Stimulated activated CD8-positive, alpha-beta memory T cell treated with anti-CD3 and anti-CD28 coated beads, Interleukin-4, amount 100 ng/mL, for 4 hours (primary cell): ENCODE measurements around the gene SPNS1.
A peak's percentile ranks its signal among the peaks of the same experiment; 100 is the strongest.
"Not testable (repeated sequence)": the region's sequence is repeated elsewhere in the genome, so short reads cannot be mapped to it uniquely, and the experiment has no call there.

Source experiments
- DNase-seq, 2 donors: peaks; one replicate each; pipeline ENCODE4 v3.0.0-alpha.2; 2020; ENCODE audit warnings: low read depth in 2 of 2, low spot score in 1 of 2

Gene SPNS1

DNA sequence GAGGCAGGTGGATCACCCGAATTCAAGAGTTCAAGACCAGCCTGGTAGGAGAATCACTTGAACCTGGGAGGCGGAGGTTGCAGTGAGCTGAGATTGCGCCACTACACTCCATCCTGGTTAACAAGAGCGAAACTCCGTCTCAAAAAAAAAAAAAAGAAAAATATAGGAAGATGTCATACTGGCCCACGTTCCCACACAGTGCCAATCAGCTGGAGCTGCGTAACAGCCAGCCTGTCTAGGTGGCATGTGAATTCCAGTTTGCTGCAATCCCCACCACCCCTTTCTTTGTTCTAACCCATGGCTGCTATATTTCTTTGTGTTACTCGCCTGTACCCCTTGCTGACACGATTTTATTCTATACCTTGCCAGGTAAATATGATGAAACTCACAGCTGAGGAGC lies 16.4 kb upstream of the SPNS1 start:
- no peak for DNase-seq

DNA sequence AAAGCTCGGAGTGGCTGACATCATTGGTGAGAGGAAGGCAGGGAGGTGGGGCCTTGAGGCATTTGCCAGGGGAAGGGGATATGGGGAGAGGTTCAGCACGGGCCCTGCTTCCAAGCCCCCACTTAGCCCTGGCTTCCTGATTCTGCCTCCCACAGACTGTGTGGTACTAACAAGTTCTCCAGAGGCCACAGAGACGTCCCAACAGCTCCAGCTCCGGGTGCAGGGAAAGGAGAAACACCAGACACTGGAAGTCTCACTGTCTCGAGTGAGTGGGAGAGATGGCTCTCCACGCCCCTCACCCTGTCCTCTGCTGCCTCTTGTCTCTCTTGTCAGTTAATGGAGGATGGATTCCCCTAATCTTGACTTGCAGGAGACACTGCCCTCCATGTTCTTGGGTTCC lies 15.7 kb upstream of the SPNS1 start:
- no peak for DNase-seq

DNA sequence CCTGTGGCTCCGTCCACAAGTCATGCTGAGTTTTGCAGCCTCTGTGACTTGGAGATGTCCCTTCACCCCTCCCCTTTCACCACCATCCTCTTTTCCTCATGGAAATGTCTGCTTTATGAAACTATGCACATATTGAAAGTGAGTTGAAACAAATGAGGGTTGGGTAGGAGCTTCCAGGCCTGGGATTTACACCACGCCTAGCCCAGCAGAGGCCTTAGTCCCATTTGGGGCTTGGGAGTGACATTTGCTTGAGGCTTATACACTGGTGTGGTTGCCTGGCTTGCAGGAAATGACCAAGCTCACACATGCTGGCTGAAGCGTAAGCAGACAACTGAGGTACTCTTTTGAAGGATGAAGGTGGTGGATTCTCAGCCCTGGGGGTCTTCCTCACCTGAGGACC lies 10.5 kb upstream of the SPNS1 start:
- DNase-seq: no peak

DNA sequence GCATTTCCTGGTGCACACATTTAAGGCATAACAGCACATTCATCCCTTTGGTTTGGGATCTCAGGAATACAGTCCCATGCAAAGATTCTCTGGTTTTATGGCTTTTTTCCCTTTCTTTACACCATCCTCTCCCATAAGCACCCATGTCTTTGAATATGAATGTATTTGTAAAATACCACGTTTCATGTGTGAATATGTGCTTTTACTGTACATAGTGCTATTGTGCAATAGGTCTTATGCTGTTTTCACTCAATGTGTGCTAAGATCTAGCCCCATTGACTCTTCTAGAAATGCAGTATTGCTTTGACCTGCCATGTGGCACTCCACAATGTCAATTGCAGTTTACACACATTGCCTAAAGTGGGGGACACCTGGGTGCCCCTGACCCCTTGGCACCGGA lies 10.1 kb upstream of the SPNS1 start:
- DNase-seq: no peak

DNA sequence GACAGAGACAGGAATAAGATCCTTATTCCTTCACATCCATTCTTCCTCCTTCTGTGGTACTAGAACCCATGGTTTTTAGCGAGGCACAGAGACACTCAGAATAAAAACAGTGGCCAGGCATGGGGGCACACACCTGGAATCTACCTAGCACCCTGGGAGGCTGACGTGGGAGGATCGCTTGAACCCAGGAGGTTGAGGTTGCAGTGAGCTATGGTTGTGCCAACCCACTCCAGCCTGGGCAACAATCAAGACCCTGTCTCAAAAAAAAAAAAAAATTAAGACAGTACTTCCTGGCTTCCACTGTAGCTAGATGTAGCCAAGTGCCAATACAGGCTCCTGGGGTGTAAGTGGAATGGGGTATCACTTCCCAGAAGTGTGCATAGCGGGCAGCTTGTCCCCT lies 7.4 kb upstream of the SPNS1 start:
- DNase-seq: no peak

DNA sequence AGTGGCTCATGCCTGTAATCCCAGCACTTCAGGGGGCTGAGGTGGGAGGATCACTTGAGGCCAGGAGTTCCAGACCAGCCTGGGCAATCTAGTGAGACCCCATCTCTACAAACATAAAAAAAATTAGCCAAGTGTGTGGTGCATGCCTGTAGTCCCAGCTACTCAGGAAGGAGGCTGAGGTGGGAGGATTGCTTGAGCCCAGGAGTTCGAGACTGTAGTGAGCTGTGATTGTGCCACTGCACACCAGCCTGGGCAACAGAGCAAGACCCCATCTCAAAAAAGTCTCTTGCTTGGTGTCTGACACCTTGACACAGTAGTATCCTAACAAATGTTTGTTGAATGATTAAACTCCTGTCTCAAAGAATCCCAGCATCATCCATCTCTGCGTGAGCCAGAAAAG lies 4.9 kb upstream of the SPNS1 start:
- not testable (repeated sequence) for DNase-seq

DNA sequence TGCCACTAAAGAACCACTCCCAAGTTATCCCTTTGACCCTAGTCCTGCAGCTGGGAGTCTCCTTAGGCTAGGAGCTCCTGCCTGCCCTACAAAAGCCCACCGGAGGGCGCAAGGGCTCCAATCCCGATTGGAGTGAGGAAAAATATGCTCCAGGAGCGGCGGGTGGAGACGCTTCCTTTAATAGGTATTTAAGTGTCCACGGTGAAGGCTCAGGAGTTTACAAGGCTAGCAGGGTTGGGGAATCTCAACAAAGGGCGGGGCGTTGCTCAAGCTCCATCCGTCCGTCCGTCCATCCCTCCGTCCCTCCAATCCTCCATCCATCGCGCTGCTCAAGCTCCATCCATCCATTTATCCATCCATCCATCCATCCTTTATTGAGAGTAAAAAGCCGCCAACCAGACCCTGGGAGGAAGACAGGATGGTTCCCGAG lies 556 bp upstream of the SPNS1 start:
- DNase-seq: no peak

DNA sequence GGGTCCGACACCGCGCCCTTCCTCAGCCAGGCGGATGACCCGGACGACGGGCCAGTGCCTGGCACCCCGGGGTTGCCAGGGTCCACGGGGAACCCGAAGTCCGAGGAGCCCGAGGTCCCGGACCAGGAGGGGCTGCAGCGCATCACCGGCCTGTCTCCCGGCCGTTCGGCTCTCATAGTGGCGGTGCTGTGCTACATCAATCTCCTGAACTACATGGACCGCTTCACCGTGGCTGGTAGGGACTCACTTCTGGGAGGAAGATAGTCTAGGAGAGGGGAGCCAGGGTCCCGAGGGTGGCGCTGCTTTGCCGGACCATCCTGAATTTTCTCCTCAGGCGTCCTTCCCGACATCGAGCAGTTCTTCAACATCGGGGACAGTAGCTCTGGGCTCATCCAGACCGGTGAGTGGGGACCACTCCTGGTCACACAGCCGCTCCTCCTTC lies 601 bp downstream of the SPNS1 start:
- DNase-seq: no peak

DNA sequence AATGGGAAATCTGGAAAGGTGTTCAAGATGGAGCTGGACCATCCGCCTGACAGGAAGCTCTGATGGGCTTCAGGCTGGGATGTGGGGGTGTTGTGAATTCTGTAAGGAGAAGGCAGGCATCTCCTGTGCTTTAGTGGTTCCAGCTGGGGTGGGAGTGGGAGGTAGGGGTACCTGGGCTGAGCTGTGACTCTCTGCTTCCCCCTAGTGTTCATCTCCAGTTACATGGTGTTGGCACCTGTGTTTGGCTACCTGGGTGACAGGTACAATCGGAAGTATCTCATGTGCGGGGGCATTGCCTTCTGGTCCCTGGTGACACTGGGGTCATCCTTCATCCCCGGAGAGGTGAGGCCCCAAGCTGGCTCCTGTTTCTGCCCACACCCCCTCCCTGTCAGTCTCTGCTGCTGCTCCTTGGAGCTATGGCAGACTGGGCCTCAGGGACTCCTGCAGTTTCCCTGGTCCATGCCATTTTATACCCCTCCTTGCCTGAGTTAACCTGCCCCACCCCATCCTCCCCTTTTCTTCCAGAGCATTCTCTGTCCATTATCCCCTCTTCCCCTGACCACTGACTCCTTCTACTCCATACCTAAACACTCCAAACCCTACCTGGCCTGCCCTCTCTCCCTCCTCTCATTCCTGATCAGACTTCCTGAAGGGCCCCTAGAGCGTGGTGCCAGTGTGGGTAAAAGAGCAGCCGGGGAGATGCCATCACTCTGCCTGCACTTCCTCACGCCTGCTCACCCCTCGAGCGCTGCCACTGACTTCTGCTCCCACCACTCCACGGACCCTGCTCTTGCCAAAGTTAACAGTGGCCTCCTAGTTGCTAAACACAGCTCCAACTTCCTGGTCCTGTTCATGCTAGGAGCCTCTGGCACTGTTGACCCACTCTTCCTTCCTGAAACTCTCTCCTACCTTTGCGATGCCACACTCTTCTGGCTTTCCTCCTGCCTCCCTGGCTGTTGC lies 3.4 kb downstream of the SPNS1 start:
- DNase-seq: no peak

DNA sequence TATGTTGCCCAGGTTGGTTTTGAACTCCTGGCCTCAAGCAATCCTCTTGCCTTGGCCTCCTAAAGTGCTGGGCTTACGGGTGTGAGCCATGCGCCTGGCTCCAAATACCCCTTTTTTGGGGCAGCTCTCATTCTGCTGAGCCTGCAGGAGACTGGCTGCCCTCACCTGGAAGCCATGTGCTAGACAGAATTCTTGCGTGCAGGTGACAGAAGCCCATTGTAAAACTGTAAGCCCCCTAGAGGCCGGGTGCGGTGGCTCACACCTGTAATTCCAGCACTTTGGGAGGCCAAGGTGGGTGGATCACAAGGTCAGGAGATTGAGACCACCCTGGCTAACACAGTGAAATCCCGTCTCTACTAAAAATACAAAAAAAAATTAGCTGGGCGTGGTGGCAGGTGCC lies 5.8 kb downstream of the SPNS1 start:
- not testable (repeated sequence) for DNase-seq

DNA sequence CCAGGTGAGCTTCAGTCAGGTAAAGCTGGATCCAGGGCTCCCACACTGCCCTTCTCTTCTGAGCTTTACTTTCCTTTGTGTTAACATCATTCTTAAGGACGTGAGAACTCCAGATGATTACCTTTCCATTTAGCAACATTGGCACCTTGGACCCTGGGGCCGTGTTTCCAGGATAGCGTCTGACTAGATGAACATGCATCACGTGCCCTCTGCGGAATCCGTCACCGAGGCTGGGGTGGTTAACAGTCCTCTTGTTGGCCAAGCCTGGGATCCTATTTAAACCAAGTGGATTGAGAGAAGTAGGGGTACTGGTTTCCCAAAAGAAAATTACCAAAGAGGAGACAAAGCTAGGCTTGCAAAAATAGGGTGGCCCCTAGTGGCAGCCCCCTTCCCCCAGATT lies 6.4 kb downstream of the SPNS1 start:
- DNase-seq: no peak

DNA sequence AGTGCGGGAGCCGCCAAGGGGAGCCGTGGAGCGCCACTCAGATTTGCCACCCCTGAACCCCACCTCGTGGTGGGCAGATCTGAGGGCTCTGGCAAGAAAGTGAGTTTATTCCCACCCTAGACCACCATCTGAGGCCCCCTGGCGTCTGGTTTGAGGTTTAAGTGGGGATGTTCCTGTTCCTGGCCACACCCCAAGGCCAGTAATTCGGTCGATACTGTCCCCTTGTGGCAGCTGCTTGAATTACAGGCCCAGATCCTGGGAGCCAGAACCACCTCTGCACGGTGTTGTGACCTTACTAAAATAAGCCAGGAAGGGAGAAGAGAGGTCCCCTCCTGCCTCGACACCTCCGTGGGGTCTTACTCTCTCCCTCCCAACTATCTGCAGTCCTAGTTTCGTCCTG lies 6.9 kb downstream of the SPNS1 start:
- DNase-seq: no peak

DNA sequence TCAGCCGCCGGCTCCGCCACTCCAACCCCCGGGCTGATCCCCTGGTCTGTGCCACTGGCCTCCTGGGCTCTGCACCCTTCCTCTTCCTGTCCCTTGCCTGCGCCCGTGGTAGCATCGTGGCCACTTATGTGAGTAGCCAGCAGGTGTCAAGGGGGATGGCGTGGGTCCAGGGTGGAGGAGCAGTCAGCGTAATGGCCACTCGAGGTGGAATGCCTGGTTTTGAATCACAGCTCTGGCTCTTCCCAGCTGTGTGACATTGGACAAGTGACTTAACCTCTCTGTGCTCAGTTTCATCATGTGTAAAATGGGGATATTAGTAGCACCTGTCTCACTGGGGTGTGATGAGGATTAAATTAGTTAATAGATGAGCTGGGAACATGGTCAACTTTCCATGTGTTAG lies 7.8 kb downstream of the SPNS1 start:
- DNase-seq: no peak

DNA sequence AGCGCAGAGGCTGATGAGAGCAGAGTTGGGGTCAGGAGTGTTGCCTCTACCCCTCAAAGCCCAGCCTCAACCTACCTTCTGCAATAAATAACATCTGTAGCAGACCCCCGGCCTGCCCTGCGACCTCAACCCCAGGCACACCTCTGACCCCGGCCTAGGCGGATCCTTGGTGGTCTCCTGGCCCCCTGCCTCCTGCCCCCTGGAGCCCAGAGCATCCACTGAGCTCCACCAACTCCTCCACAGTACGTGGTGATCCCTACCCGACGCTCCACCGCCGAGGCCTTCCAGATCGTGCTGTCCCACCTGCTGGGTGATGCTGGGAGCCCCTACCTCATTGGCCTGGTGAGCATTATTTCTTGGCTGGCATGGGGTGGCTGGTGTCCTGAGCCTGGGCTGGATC lies 8.4 kb downstream of the SPNS1 start:
- no peak for DNase-seq

DNA sequence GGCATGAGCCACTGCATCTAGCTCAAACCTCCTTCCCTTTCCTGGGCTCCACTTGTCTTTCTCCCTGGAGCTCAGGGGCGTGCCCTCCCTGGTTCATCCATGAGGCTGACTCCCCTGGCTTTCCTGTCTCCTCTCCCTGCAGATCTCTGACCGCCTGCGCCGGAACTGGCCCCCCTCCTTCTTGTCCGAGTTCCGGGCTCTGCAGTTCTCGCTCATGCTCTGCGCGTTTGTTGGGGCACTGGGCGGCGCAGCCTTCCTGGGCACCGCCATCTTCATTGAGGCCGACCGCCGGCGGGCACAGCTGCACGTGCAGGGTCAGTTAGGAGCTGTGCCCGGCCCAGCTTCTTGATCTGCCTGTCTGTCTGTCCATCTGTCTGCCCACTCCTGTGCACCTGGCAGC lies 9.1 kb downstream of the SPNS1 start:
- no peak for DNase-seq

DNA sequence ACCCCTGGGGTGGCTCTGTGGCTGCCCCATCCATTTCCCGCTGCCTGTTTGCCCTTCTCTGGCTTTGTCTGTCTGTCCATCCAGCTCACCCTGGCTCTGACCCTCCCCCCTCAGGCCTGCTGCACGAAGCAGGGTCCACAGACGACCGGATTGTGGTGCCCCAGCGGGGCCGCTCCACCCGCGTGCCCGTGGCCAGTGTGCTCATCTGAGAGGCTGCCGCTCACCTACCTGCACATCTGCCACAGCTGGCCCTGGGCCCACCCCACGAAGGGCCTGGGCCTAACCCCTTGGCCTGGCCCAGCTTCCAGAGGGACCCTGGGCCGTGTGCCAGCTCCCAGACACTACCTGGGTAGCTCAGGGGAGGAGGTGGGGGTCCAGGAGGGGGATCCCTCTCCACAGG lies 9.5 kb downstream of the SPNS1 start:
- no peak for DNase-seq

DNA sequence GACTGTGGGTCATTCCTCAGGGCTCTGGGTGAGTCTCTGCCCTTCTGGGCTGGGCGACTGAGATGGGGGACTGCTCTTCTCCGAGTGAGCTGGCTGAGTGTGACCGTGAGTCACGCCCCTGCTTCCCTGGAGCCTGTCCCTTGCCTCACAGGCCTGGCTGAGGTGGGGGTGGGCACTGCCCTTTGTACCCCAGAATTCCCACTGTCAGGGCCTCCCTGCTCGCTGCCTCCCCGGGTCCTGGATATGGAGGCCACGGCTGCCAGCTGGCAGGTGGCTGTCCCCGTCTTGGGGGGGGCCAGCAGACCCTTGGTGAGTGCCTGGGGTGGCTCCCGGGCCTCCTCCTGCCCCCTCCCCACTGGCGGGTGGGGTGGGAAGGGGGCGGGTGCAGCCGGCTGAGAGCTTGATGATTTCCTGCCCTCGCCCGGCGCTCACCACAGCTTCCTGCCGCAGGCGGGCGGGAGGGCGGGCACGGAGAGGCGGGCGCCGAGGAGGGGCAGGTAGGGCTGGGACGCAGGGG lies 10.1 kb downstream of the SPNS1 start, which contains the start of gene LAT:
Gene LAT, plus strand, starts transcription at position 434 of the 517 bp plus-strand sequence. CDS start 366 bp downstream, outside the sequence.
- DNase-seq: peak in 1 of 2 donors; percentile 69

DNA sequence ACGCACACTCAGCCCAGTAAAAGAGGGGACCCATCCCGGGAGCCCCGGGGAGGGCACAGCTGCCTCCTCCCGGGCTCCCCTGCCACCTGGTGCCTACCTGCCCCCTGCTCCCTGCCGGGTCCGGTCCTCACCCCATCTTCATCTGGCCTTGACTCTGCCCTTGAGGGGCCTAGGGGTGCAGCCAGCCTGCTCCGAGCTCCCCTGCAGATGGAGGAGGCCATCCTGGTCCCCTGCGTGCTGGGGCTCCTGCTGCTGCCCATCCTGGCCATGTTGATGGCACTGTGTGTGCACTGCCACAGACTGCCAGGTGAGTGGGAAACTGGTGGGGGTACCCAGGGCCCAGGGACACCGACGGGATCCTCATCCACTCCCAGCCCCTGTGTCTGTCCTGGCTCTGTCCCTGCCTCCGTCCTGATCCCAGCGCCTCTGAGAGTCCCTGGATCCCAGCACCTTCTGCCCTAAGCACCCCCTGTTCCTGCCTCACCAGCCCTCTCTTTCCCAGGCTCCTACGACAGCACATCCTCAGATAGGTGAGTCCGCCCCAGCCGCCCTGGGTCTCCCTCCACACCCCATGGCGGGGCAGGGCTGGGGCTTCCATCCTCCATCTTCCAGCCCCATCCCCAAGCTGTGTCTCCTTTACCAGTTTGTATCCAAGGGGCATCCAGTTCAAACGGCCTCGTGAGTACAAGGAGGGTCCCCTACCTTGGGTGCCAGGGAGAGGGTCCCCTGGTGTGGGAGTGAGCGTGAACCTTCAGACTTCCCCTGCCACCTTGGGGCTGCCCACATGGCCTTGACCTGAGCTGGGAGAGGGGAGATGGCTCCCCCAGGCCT lies 10.8 kb downstream of the SPNS1 start:
- no peak for DNase-seq

DNA sequence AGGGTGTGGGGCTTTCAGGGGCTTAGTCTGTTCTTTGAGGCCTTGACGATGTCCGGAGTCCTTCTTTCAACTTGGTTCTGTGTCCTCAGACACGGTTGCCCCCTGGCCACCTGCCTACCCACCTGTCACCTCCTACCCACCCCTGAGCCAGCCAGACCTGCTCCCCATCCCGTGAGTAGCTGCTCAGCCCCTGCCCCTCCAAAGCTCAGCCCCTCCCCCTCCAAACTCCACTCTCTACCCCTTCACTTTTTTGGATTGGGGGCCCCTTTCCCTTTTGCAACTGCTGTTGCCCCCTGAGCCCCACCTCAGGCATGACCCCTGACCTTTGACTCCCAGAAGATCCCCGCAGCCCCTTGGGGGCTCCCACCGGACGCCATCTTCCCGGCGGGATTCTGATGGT lies 11.5 kb downstream of the SPNS1 start:
- DNase-seq: no peak

DNA sequence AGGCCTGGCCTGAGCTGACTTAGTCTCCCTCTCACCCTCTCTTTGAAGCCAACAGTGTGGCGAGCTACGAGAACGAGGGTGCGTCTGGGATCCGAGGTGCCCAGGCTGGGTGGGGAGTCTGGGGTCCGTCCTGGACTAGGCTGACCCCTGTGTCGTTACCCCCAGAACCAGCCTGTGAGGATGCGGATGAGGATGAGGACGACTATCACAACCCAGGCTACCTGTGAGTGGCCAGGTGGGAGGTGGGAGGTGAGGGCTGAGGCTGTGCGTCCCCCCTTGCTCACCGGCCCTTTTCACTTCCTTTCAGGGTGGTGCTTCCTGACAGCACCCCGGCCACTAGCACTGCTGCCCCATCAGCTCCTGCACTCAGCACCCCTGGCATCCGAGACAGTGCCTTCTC lies 11.9 kb downstream of the SPNS1 start:
- no peak for DNase-seq

DNA sequence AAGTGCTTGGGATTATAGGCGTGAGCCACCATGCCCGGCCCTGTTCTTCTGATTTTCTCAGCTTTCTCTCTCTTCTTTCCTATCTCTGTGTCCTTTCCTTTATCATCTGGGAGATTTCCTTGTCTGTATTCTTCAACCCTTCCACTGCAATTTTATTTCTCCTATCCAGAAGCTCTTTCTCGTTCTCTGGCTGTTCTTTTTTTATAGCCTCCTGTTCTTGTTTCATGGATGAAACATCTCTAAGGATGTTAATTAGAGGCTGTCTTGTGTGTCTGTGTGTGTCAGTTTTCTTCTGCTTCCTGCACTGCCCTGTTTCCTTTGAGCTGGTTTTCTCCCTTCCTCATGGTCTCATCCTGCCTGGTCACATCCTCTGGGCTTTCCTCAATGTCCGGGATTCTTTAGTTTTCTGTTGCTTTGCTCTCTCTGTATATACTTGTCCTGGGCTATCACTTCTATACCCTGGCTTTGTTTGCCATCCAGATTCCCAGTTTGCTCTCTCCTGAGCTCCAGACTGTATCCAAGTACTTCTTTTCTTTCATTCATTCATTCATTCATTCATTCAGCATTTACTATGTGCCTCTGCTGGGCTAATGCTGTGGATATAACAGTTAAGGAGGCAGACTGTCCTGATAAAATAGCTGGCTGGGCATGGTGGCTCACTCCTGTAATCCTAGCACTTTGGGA lies 12.7 kb downstream of the SPNS1 start:
- no peak for DNase-seq
